H54 (cell line): ENCODE results near the gene TBX5.
A peak's percentile ranks its signal among the peaks of the same experiment; 100 is the strongest.

Source experiments
- DNase-seq: peaks from one replicate; pipeline ENCODE4 v3.0.0; 2011; ENCODE audit warnings: low spot score, mixed read lengths; ENCODE audit not compliant: insufficient read length
- FAIRE-seq: peaks from 3 replicates; lab custom pipeline; 2011; peaks lifted over from hg19 to GRCh38; lab: Jason Lieb, UNC
- POLR2A ChIP-seq: IDR thresholded peaks from 2 replicates; pipeline ENCODE4 v1.6.1; 2011; ENCODE audit warnings: low read depth, mild to moderate bottlenecking, low read length

TBX5 gene

GRCh38 chr12:114441545-114441944, 35.6 kb upstream of the TBX5 start:
- DNase-seq (no peak), FAIRE-seq (no peak)
- no peak for TF ChIP-seq POLR2A

GRCh38 chr12:114441039-114441383, 35.1 kb upstream of the TBX5 start:
- FAIRE-seq (no peak), DNase-seq (no peak)
- no peak for TF ChIP-seq POLR2A

GRCh38 chr12:114440270-114441038, 34.5 kb upstream of the TBX5 start:
- DNase-seq (no peak), FAIRE-seq (no peak)
- TF ChIP-seq POLR2A: no peak

- no peak for TF ChIP-seq POLR2A
- DNase-seq (no peak), FAIRE-seq (no peak)
Measured at GRCh38 chr12:114439817-114440216, 33.9 kb upstream of the TBX5 start.

- FAIRE-seq (no peak), DNase-seq (no peak)
- TF ChIP-seq POLR2A: no peak
Measured at GRCh38 chr12:114439261-114439683, 33.3 kb upstream of the TBX5 start.

GRCh38 chr12:114438635-114439256, 32.8 kb upstream of the TBX5 start:
- no peak for DNase-seq
- no peak for TF ChIP-seq POLR2A
- no peak for FAIRE-seq

GRCh38 chr12:114434341-114434740, 28.4 kb upstream of the TBX5 start:
- no peak for TF ChIP-seq POLR2A
- DNase-seq (no peak), FAIRE-seq (no peak)

GRCh38 chr12:114431902-114432301, 26.0 kb upstream of the TBX5 start:
- FAIRE-seq (no peak), DNase-seq (no peak)
- no peak for TF ChIP-seq POLR2A

GRCh38 chr12:114430306-114430705, 24.4 kb upstream of the TBX5 start:
- DNase-seq (peak; percentile 31), FAIRE-seq (no peak)
- TF ChIP-seq POLR2A: no peak

GRCh38 chr12:114425031-114425626, 19.2 kb upstream of the TBX5 start:
- FAIRE-seq (no peak), DNase-seq (no peak)
- TF ChIP-seq POLR2A: no peak

GRCh38 chr12:114420944-114421335, 15.0 kb upstream of the TBX5 start:
- DNase-seq: no peak
- no peak for TF ChIP-seq POLR2A
- no peak for FAIRE-seq

- no peak for TF ChIP-seq POLR2A
- DNase-seq: no peak
- FAIRE-seq: no peak
Measured at GRCh38 chr12:114420182-114420943, 14.4 kb upstream of the TBX5 start.

- FAIRE-seq (no peak), DNase-seq (no peak)
- TF ChIP-seq POLR2A: no peak
Measured at GRCh38 chr12:114416028-114416427, 10.1 kb upstream of the TBX5 start.

GRCh38 chr12:114415525-114415868, 9.6 kb upstream of the TBX5 start:
- no peak for FAIRE-seq

More at GRCh38 chr12:114415525-114415868, 9.6 kb upstream of the TBX5 start:
- DNase-seq: no peak
- TF ChIP-seq POLR2A: no peak
